Testis (tissue), 2 donors: ENCODE measurements around the gene TFPI2.

Source experiments
- CTCF ChIP-seq, 3 experiments: fragments of 450-650 bp in 2 of 3; fragments of 200-600 bp in 1 of 3; sonication (generic) in 1 of 3; IDR thresholded peaks; one replicate each; pipeline ENCODE4 v1.5.1; 2016 to 2019; ENCODE audit warnings: antibody characterized with exemption in 3 of 3, mild to moderate bottlenecking in 2 of 3, moderate library complexity in 1 of 3
- POLR2A ChIP-seq: fragments of 450-650 bp; IDR thresholded peaks from one replicate; pipeline ENCODE4 v1.6.1; 2017; ENCODE audit warnings: antibody characterized with exemption, mild to moderate bottlenecking, moderate library complexity

DNA sequence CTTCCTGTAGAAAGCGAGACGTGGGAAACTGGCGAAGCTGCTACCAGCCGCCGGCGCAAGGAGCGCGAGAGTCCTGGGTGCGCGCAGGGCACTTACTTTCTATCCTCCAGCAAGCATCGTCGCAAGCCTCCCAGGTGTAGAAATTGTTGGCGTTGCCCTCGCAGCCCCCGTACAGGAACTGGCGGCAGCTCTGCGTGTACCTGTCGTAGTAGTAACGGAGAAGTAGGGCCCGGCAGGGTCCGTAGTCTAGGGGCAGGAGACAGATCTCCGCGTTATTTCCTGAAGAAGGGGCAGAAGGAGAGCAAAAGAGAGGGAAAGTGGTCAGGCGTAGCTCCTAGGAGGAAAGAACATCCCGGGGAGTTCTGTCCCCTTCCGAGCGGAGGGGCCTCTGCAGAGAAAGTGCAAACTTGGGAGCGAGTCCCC, 501 bp downstream of the TFPI2 start:
- TF ChIP-seq CTCF (IDR thresholded peaks at IDR 0.05) (no peak), POLR2A (no peak)
